Smooth muscle cell (in vitro differentiated cells): ENCODE data around the gene HOXC6. TPM values are rescaled to one million over a fixed set of nuclear protein-coding genes. Genes with fewer than 3 reads are reported as not detected.

Experiments used
- DNase-seq: peaks from one replicate; lab custom pipeline; 2025; ENCODE audit not compliant: unreplicated experiment; lab: John Stamatoyannopoulos, UW
- H2AFZ ChIP-seq: fragments of 200-600 bp; sonication (generic); 2 replicates; pipeline ENCODE4 v1.6.0; 2016; ENCODE audit warnings: antibody characterized with exemption, low read depth, mild to moderate bottlenecking
- H3F3A ChIP-seq: fragments of 200-600 bp; sonication (generic); 2 replicates; pipeline ENCODE4 v1.6.0; 2017; ENCODE audit warnings: antibody characterized with exemption, low read depth
- H3K27ac ChIP-seq: fragments of 200-600 bp; sonication (generic); 2 replicates; pipeline ENCODE4 v1.5.1; 2016; ENCODE audit warnings: low read depth, mild to moderate bottlenecking
- H3K27me3 ChIP-seq: fragments of 200-600 bp; sonication (generic); 2 replicates; pipeline ENCODE4 v1.6.1; 2016; ENCODE audit warnings: low read depth, mild to moderate bottlenecking
- H3K36me3 ChIP-seq: fragments of 200-600 bp; sonication (generic); 2 replicates; pipeline ENCODE4 v1.5.1; 2016; ENCODE audit warnings: low read depth
- H3K4me1 ChIP-seq: fragments of 200-600 bp; sonication (generic); 2 replicates; pipeline ENCODE4 v1.5.1; 2016; ENCODE audit warnings: low read depth
- H3K4me2 ChIP-seq: fragments of 200-600 bp; sonication (generic); 2 replicates; pipeline ENCODE4 v1.6.0; 2016; ENCODE audit warnings: mild to moderate bottlenecking
- H3K4me3 ChIP-seq: fragments of 200-600 bp; sonication (generic); 2 replicates; pipeline ENCODE4 v1.5.1; 2016; ENCODE audit warnings: mild to moderate bottlenecking
- H3K79me2 ChIP-seq: fragments of 200-600 bp; sonication (generic); 2 replicates; pipeline ENCODE4 v1.6.0; 2016; ENCODE audit warnings: low read depth, mild to moderate bottlenecking
- H3K9ac ChIP-seq: fragments of 200-600 bp; sonication (generic); 2 replicates; pipeline ENCODE4 v1.6.0; 2016; ENCODE audit warnings: low read depth
- H3K9me3 ChIP-seq: fragments of 200-600 bp; sonication (generic); replicated peaks from 2 replicates; pipeline ENCODE4 v1.5.1; 2016; ENCODE audit warnings: low read depth
- H4K20me1 ChIP-seq: fragments of 200-600 bp; sonication (generic); 2 replicates; pipeline ENCODE4 v1.6.0; 2016; ENCODE audit warnings: low read depth
- WGBS: methylation state at CpG from one replicate; pipeline ENCODE4 v1.1.7; 2016; ENCODE audit warnings: low lambda C conversion rate; 5-methylcytosine and 5-hydroxymethylcytosine counted together
- polyA plus RNA-seq: library from polyadenylated mRNA; unstranded; fragments of >200 nt; fragmentation: Nextera tagmentation; extraction: Ambion mirVana; gene quantifications from 2 replicates; pipeline ENCODE4 v1.2.1, GENCODE V29; 2016
- total RNA-seq: library from RNA; depleted of rRNA; stranded (reverse); fragments of >200 nt; gene quantifications from 2 replicates; pipeline ENCODE4 v1.2.3, GENCODE V29; 2014
- TF ChIP-seq, protein P1 (sequence below): fragments of 200-600 bp; sonication (generic); IDR thresholded peaks from 2 replicates; pipeline ENCODE4 v1.5.1; 2017; ENCODE audit warnings: borderline replicate concordance, mild to moderate bottlenecking, antibody characterized with exemption; ENCODE audit not compliant: insufficient read depth, poor library complexity, severe bottlenecking

The HOXC6 gene
- total and polyA plus RNA-seq, 2 experiments from 2014 or later: 3.1 to 12.3 TPM

DNA sequence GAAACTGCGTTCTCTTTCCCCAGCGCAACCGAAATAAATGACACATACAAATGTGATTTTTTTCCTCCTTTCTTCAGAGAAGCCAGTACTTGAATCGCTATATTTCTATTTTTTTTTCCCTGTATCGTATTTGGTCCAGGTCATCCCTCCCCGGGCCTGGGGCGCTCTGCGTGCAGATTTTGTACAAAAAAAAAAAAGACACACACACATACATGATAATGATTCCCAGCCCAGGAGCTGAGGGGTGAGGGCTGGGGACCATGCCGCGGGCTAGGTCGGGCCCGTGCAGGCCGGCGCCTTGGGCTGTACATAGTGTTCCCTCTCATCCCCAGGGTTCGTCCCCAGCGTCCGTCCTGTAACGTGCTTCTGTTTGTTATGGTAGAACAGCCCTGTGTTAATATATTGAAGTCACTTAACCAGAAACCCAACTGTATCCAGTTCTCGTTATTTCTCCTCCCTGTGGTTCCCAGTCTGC lies 25.3 kb upstream of the HOXC6 start:
- H3K4me3 ChIP-seq: no peak overlapping the region
- H3K9me3 ChIP-seq: no peaks in the 10 kb centered on the region
- H3K4me1 ChIP-seq: peaks cover 7% of the 10 kb centered on the region
- no peak overlapping the region for H2AFZ ChIP-seq
- H3K4me2 ChIP-seq: no peak overlapping the region
- H3K9ac ChIP-seq: no peak overlapping the region
- no peaks in the 10 kb centered on the region for H4K20me1 ChIP-seq
- WGBS: 38% methylated on average over 19 of the region's 19 CpGs
- peaks cover 100% of the 10 kb centered on the region for H3K27me3 ChIP-seq
- no peaks in the 10 kb centered on the region for H3F3A ChIP-seq
- no peak overlapping the region for H3K27ac ChIP-seq
- H3K36me3 ChIP-seq: no peaks in the 10 kb centered on the region
- DNase-seq: no peak
- TF ChIP-seq, protein P1, sequence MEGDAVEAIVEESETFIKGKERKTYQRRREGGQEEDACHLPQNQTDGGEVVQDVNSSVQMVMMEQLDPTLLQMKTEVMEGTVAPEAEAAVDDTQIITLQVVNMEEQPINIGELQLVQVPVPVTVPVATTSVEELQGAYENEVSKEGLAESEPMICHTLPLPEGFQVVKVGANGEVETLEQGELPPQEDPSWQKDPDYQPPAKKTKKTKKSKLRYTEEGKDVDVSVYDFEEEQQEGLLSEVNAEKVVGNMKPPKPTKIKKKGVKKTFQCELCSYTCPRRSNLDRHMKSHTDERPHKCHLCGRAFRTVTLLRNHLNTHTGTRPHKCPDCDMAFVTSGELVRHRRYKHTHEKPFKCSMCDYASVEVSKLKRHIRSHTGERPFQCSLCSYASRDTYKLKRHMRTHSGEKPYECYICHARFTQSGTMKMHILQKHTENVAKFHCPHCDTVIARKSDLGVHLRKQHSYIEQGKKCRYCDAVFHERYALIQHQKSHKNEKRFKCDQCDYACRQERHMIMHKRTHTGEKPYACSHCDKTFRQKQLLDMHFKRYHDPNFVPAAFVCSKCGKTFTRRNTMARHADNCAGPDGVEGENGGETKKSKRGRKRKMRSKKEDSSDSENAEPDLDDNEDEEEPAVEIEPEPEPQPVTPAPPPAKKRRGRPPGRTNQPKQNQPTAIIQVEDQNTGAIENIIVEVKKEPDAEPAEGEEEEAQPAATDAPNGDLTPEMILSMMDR: no peak
- H3K79me2 ChIP-seq: no peaks in the 10 kb centered on the region

DNA sequence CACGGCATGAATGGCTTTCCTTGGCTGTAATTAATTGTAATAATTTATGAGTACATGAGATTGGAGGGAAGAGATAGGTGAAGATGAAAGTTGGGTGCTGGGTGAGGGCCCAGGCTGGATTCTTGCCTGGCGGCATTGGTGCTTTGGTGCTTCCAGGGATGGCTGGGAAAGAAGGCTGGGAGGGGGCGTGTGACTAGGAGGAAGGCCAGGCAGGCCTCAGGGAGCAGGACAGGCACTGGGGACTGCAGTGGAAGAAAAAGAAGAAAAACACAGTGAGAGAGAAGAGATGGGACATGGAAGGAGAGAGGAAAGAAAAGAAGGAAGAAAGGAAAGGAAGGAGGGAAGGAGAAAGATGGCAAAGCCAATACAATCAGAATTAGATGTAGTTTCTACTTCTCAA lies 24.6 kb upstream of the HOXC6 start:
- 62% methylated on average over 3 of the region's 3 CpGs for WGBS
- Histone ChIP-seq H3K27ac (no peak overlapping the region), H3K4me3 (no peak overlapping the region), H3K4me2 (no peak overlapping the region), H3F3A (no peaks in the 10 kb centered on the region), H3K79me2 (no peaks in the 10 kb centered on the region), H3K9me3 (no peaks in the 10 kb centered on the region), H3K36me3 (no peaks in the 10 kb centered on the region), H3K4me1 (peaks cover 7% of the 10 kb centered on the region), H3K9ac (no peak overlapping the region), H3K27me3 (peaks cover 100% of the 10 kb centered on the region), H4K20me1 (no peaks in the 10 kb centered on the region), H2AFZ (no peak overlapping the region)
- TF ChIP-seq, protein P1: no peak
- no peak for DNase-seq

DNA sequence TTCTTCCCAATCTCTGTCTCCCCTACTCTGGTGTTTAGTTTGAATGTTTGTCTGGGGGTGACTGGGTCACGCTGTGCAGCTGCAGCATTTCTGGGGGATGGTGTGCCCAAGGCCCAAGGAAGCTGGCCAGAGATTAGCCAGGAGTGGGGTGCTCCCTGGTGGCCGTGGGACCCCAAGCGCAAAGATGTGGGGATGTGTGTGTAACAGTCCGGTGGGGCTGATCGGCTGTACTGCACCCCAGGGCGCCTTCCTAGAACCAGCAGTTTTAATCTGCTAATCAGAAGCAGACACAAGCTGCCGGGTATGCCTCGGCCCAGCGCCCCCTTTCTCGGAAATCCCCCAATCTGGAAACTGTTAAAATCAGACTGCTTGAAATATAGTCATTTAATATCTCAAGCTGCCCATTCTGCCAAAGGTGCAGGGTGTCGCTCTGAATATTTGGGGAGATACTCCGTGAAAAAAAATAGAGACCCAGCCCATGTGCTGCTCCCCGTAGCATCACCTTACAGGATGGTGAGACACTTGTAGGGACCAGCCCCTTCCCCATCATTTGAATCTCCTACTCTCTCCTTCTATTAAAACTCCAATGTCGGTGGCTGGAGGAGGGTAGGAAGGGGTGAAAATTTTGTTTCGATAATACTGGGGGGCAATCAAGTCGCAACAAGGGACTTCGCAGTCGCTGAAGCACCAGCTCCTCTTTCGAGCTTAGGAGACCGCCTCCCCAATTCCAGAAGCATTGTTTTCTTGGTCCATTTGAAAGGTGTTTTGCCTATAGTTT lies 24.0 kb upstream of the HOXC6 start:
- Histone ChIP-seq H3K9ac (no peak overlapping the region), H3K4me2 (no peak overlapping the region), H3K4me3 (no peak overlapping the region), H3K27me3 (peaks cover 98% of the 10 kb centered on the region), H3K27ac (no peak overlapping the region), H3K79me2 (no peaks in the 10 kb centered on the region), H3F3A (no peaks in the 10 kb centered on the region), H3K4me1 (peaks cover 7% of the 10 kb centered on the region), H3K36me3 (no peaks in the 10 kb centered on the region), H4K20me1 (no peaks in the 10 kb centered on the region), H3K9me3 (no peaks in the 10 kb centered on the region), H2AFZ (no peak overlapping the region)
- TF ChIP-seq, protein P1: no peak
- no peak for DNase-seq
- WGBS: 59% methylated on average over 20 of the region's 20 CpGs
